BJ (cell line): ENCODE measurements around the gene PRMT1. TPM values are rescaled to one million over a fixed set of nuclear protein-coding genes. Genes with fewer than 3 reads are reported as not detected.
"Not testable (repeated sequence)": the region's sequence is repeated elsewhere in the genome, so short reads cannot be mapped to it uniquely, and the experiment has no call there.

Experiments used
- CTCF ChIA-PET: fragments of 350-600 bp; formaldehyde crosslinking; extraction: SDS; loops from one replicate; lab custom pipeline; 2021; ENCODE audit warnings: antibody characterized with exemption, inconsistent platforms; lab: Yijun Ruan, JAX
- POLR2A ChIA-PET: fragments of 300-600 bp; sonication (Branson Sonifier 250); formaldehyde crosslinking; extraction: SDS; loops from one replicate; lab custom pipeline; 2021; ENCODE audit warnings: antibody characterized with exemption; lab: Charles Lee
- DNase-seq: peaks from one replicate; pipeline ENCODE4 v3.0.0-alpha.2; 2011; ENCODE audit warnings: low read depth
- H3K27me3 ChIP-seq: 2 replicates; pipeline ENCODE4 v1.6.0; 2011; ENCODE audit warnings: low read length; ENCODE audit not compliant: control insufficient read depth, insufficient read depth
- H3K36me3 ChIP-seq: 2 replicates; pipeline ENCODE4 v1.5.1; 2011; ENCODE audit warnings: low read length; ENCODE audit not compliant: control insufficient read depth, insufficient read depth
- H3K4me3 ChIP-seq: 2 replicates; pipeline ENCODE4 v1.5.1; 2011; ENCODE audit warnings: low read depth, mild to moderate bottlenecking, control low read depth, low read length
- polyA plus RNA-seq: library from polyadenylated mRNA; depleted of rRNA; stranded (reverse); fragments of >200 nt; gene quantifications from 2 replicates; pipeline ENCODE4 v1.2.3, GENCODE V29; 2011; rRNA removed
- small RNA-seq: library from RNA; depleted of rRNA; stranded (forward); fragments of <200 nt; gene quantifications from one replicate; pipeline ENCODE3, GENCODE V24; 2012; ENCODE audit warnings: low replicate concordance, low read depth; ENCODE audit not compliant: insufficient read length
- TF ChIP-seq, protein P1 (sequence below): IDR thresholded peaks from 2 replicates; pipeline ENCODE4 v1.5.1; 2011; ENCODE audit warnings: low read depth, mild to moderate bottlenecking, control low read depth, inconsistent platforms, low read length, moderate library complexity; ENCODE audit not compliant: insufficient read depth

Gene PRMT1
- polyA plus RNA-seq, 1 experiment: 372 TPM

DNA sequence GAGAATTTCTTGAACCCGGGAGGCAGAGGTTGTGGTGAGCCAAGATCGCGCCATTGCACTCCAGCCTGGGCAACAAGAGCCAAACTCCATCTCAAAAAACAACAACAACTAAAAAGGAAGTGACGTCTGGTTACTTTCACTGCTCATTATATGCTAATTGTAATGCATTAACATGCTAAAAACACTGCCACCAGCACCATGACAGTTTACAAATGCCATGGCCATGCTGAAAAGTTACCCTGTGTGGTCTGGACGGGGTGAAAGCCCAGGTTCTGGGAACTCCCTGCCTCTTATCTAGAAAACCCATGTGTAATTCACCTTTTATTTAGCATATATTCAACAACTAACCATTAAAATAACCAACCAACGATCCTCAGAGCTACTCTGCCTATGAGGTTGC lies 41.9 kb downstream of the PRMT1 start:
- H3K4me3 ChIP-seq: no peak overlapping the region
- H3K36me3 ChIP-seq: no peaks in the 10 kb centered on the region
- ChIA-PET POLR2A (no interaction called here), CTCF (no interaction called here)
- H3K27me3 ChIP-seq: no peaks in the 10 kb centered on the region
- TF ChIP-seq, protein P1, sequence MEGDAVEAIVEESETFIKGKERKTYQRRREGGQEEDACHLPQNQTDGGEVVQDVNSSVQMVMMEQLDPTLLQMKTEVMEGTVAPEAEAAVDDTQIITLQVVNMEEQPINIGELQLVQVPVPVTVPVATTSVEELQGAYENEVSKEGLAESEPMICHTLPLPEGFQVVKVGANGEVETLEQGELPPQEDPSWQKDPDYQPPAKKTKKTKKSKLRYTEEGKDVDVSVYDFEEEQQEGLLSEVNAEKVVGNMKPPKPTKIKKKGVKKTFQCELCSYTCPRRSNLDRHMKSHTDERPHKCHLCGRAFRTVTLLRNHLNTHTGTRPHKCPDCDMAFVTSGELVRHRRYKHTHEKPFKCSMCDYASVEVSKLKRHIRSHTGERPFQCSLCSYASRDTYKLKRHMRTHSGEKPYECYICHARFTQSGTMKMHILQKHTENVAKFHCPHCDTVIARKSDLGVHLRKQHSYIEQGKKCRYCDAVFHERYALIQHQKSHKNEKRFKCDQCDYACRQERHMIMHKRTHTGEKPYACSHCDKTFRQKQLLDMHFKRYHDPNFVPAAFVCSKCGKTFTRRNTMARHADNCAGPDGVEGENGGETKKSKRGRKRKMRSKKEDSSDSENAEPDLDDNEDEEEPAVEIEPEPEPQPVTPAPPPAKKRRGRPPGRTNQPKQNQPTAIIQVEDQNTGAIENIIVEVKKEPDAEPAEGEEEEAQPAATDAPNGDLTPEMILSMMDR: no peak
- no peak for DNase-seq

DNA sequence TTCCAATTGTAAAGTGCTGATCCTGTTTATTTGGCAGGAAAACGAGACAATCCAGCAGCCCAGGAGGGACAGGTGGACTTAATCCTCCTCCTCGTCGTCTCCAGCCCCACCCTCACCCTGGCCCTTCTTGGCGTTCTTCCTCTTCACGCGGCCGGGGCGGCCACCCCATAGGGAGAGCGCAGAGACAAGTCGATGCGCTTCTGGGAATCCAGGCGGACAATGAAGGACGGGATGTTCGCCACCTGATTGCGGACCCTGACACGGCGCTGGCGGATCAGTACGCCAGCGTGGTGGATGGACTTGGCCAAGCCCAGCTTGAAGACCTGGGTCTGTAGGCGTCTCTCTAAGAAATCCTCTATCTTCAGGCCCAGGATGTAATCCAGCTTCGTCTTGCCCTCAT lies 42.3 kb downstream of the PRMT1 start:
- DNase-seq, H3K27me3 ChIP-seq, CTCF ChIA-PET, POLR2A ChIA-PET, H3K4me3 ChIP-seq, H3K36me3 ChIP-seq: not testable (repeated sequence)

DNA sequence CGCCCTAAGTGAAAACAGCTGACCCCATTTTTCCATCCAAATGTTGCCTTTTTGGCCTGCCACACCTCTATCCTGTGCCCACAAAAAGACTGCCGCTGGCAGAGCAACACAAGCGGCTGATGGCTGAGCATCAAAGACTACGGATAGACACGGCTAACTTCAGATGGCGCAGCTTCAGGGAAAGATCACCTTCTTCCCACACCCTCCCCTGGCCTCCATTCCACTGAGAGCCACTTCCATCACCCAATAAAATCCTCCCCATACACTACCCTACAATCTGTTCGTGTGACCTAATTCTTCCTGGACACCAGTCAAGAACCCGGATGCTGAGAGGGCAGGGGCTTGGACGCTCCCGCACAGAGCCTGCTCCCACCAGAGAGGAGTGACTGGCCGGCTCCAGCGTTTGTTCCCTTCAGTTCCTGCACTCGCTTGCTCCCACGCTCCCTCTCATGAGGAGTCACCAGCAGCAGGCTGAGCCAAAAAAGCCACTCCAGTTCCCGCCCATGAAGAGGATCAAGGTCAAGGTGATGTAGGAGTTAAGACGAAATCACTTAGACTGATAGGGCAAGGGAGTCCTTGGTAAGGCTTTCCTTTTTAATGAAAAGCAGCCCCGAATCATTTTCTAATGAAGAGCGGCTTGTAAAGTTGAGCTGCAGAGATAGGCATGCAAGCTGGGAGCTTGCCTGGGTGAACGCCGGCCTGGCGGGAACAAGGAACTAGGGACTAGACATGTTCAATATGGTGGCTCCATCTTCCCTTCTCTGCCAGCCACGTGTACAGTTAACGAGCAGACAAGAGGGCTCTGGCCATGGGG lies 50.4 kb downstream of the PRMT1 start:
- CTCF ChIA-PET: interaction anchor here (1.2 to 1.9 kb wide), 3 partner anchors 10 to 36 kb away, joined by 4 to 8 read pairs (median 4); partner anchors contain the start of gene CPT1C
- H3K4me3 ChIP-seq: no peak overlapping the region
- no peaks in the 10 kb centered on the region for H3K27me3 ChIP-seq
- no peak for DNase-seq
- POLR2A ChIA-PET: no interaction called here
- H3K36me3 ChIP-seq: no peaks in the 10 kb centered on the region
- TF ChIP-seq, protein P1: no peak

DNA sequence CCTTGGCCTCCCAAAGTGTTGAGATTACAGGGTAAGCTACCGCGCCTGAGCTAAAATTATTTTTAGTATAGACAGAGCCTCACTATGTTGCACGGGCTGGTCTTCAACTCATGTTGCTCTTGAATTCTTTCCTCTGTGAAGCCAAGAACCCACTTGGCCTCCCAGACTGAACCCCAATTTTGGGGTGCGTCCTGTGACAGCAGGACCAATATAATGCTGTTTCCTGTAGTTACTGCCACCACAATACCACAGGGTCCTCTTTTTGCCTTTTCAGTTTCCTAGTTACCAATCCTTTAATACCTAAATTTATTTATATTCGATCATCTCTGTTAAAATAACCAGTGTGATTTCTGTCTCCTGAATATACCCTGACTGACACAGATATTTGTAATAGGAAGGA lies 53.1 kb downstream of the PRMT1 start:
- H3K4me3 ChIP-seq: no peak overlapping the region
- DNase-seq: no peak
- H3K27me3 ChIP-seq: no peaks in the 10 kb centered on the region
- H3K36me3 ChIP-seq: no peaks in the 10 kb centered on the region
- ChIA-PET POLR2A (no interaction called here), CTCF (interaction anchor here (1.2 kb wide), 1 partner anchor 28 kb away, joined by 3 read pairs; no protein-coding TSS in a partner anchor)
- TF ChIP-seq, protein P1: no peak

Small RNA genes within 50 kb of the gene (small RNA-seq; reads per million reads assigned to genes)
- gene MIR5088: not detected

Other genes starting within 250 kb of the PRMT1 start
- 0.09 and 0.10 TPM in 2 replicates for gene SLC17A7, start 235.7 kb upstream of the PRMT1 start, polyA plus RNA-seq
- gene PIH1D1, start 225.5 kb upstream of the PRMT1 start, polyA plus RNA-seq: 69.5 and 75.8 TPM in 2 replicates
- 5.9 and 15.0 TPM in 2 replicates for gene ALDH16A1, start 224.0 kb upstream of the PRMT1 start, polyA plus RNA-seq
- 4.9 and 7.7 TPM in 2 replicates for gene FLT3LG, start 203.1 kb upstream of the PRMT1 start, polyA plus RNA-seq
- 2,322 and 6,136 TPM in 2 replicates for gene RPL13A, start 189.7 kb upstream of the PRMT1 start, polyA plus RNA-seq
- 2,226 and 2,533 TPM in 2 replicates for gene RPS11, start 180.8 kb upstream of the PRMT1 start, polyA plus RNA-seq
- 77.3 and 98.8 TPM in 2 replicates for gene FCGRT, start 164.6 kb upstream of the PRMT1 start, polyA plus RNA-seq
- gene RCN3, start 149.3 kb upstream of the PRMT1 start, polyA plus RNA-seq: 52.4 and 68.9 TPM in 2 replicates
- gene NOSIP, start 96.7 kb upstream of the PRMT1 start, polyA plus RNA-seq: 59.2 and 87.6 TPM in 2 replicates
- gene PRRG2, start 96.0 kb upstream of the PRMT1 start, polyA plus RNA-seq: 0.12 and 0.13 TPM in 2 replicates
- 0.42 and 0.43 TPM in 2 replicates for gene PRR12, start 86.1 kb upstream of the PRMT1 start, polyA plus RNA-seq
- gene RRAS, start 37.1 kb upstream of the PRMT1 start, polyA plus RNA-seq: 117 and 186 TPM in 2 replicates
- 2.8 and 3.4 TPM in 2 replicates for gene SCAF1, start 35.1 kb upstream of the PRMT1 start, polyA plus RNA-seq
- 47.5 and 68.5 TPM in 2 replicates for gene IRF3, start 11.4 kb upstream of the PRMT1 start, polyA plus RNA-seq
- gene BCL2L12, start 11.3 kb upstream of the PRMT1 start, polyA plus RNA-seq: 14.2 and 21.5 TPM in 2 replicates
- gene ADM5, start 12.3 kb downstream of the PRMT1 start, polyA plus RNA-seq: 0.39 TPM in 2 replicates
- gene CPT1C, start 13.8 kb downstream of the PRMT1 start, polyA plus RNA-seq: 26.0 and 45.9 TPM in 2 replicates
- gene TSKS, start 86.0 kb downstream of the PRMT1 start, polyA plus RNA-seq: 0.11 and 0.15 TPM in 2 replicates
- gene AP2A1, start 89.7 kb downstream of the PRMT1 start, polyA plus RNA-seq: 82.1 and 153 TPM in 2 replicates
- 8.3 and 14.3 TPM in 2 replicates for gene FUZ, start 136.0 kb downstream of the PRMT1 start, polyA plus RNA-seq
- 12.3 and 27.7 TPM in 2 replicates for gene MED25, start 141.0 kb downstream of the PRMT1 start, polyA plus RNA-seq
- 30.7 and 67.6 TPM in 2 replicates for gene PTOV1, start 173.9 kb downstream of the PRMT1 start, polyA plus RNA-seq
- gene PNKP, start 190.3 kb downstream of the PRMT1 start, polyA plus RNA-seq: 14.6 and 28.9 TPM in 2 replicates
- gene AKT1S1, start 200.1 kb downstream of the PRMT1 start, polyA plus RNA-seq: 40.5 and 42.0 TPM in 2 replicates
- gene TBC1D17, start 200.4 kb downstream of the PRMT1 start, polyA plus RNA-seq: 17.6 and 26.7 TPM in 2 replicates
- 0.12 and 0.32 TPM in 2 replicates for gene IL4I1, start 219.6 kb downstream of the PRMT1 start, polyA plus RNA-seq